HG03108 (cell line): Measurements from ENCODE around the gene ADK.
"Not testable (repeated sequence)": the region's sequence is repeated elsewhere in the genome, so short reads cannot be mapped to it uniquely, and the experiment has no call there.

Experiments
- ATAC-seq: cut with Tn5 transposase; IDR thresholded peaks from one replicate; pipeline ENCODE4 v1.9.1; 2021; ENCODE audit warnings: moderate library complexity; ENCODE audit not compliant: unreplicated experiment

The ADK gene

GRCh38 chr10:74292871-74293427 lies 141.9 kb downstream of the ADK start:
- ATAC-seq = no peak

GRCh38 chr10:74293686-74294371 lies 142.8 kb downstream of the ADK start:
- no peak for ATAC-seq

GRCh38 chr10:74297389-74298080 lies 146.5 kb downstream of the ADK start:
- no peak for ATAC-seq

DNA sequence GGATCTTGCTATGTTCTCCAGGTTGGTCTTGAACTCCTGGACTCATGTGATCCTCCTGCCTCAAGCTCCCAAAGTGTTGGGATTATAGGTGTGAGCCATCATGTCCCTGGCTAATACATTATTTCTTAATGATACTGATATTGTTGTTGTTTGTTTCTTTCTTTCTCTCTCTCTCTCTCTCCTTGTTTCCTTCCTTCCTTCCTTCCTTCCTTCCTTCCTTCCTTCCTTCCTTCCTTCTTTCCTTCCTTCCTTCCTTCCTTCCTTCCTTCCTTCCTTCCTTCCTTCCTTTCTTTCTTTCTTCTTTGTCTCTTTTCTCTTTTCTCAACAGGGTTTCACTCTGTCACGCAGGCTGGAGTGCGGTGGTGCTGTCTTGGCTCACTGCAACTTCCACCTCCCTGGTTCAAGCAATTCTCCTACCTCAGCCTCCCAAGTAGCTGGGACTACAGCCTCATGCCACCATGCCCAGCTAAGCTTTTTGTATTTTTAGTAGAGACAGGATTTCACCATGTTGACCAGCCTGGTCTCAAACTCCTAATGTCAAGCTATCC lies 149.1 kb downstream of the ADK start:
- ATAC-seq = not testable (repeated sequence)

DNA sequence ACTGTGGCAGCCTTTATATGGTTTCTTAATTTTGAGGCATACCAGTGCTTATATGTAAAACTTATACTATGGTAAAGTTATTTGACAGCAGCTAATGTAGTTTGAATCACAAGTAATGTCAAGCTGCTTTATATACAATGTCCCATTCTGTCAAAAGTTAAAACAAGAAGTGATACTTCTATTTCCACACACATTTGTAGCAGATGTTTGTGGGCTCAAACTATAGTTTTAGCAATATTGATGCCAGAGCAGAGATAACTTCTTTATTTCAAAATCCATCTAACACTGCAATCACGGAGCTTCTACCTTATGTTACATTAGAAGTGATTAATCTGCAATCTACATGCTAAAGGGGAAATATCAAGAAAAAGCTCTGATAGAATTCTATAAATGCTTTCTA lies 149.6 kb downstream of the ADK start:
- ATAC-seq = no peak

GRCh38 chr10:74305730-74306129 lies 154.7 kb downstream of the ADK start:
- ATAC-seq = no peak

GRCh38 chr10:74306227-74306982 lies 155.4 kb downstream of the ADK start:
- ATAC-seq = no peak

DNA sequence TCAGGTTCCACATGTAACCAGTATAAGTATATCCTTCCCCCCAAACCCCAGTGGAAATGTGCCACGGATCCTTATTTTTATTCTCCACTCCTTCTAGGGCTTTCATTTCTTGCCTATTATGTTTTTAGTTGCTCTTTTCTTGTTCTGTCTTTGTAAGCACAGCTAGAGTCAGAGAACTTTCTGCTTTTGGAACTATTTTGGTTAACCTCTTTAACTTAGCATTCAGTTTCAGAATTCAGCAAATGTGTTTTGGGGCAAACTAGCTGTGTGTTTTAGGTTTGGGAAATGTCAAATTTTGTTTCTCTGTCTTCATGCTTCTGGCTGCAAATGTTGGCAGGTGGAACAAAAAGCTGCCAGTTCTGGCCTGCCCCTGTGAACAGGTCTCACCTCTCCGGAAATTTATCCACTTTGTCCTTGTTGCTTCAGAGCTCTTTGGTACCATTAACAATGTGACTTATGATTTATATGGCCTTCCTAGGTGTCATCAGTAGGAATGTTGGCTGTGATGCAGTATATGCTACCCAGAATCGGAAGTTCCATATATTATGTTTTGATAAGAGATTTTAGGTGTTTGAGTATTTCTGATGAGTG lies 156.1 kb downstream of the ADK start:
- ATAC-seq = no peak

GRCh38 chr10:74310652-74311257 lies 159.7 kb downstream of the ADK start:
- no peak for ATAC-seq

GRCh38 chr10:74314166-74314565 lies 163.1 kb downstream of the ADK start:
- no peak for ATAC-seq

GRCh38 chr10:74320026-74320425 lies 169.0 kb downstream of the ADK start:
- no peak for ATAC-seq

DNA sequence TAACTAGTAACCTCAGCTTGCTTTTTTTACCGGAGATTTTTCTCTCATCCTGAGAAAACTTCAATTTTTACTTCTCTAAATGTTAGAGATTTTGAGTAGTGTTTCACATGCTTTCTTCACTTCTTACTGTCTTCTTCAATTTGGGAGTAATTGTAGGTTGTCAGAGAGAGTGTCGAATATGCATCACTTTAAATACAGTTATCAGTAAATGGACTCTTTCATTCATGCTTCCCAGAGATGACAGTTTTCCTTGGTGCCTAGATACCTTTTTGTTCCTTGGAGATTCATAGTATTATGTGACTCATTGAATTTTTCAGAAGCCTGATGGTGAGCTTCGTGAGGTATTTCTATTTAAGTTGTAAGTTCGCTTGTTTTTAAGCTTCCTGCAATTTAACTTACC lies 169.7 kb downstream of the ADK start:
- no peak for ATAC-seq

GRCh38 chr10:74322141-74322540 lies 171.1 kb downstream of the ADK start:
- no peak for ATAC-seq

- no peak for ATAC-seq
Measured at GRCh38 chr10:74322565-74322964, 171.5 kb downstream of the ADK start.

DNA sequence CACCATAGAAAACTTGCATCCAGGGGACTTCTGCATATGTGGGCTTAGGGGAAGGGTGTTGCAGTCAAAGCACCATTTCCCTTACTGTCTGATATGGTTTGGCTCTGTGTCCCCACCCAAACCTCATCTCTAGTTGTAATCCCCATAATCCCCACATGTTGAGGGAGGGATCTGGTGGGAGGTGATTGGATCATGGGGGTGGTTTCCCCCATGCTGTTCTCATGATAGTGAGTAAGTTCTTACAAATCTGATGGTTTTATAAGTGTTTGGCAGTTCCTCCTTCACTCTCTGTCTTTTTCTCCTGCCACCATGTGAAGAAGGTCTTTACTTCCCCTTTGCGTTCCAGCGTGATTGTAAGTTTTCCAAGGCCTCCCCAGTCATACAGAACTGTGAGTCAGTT lies 177.4 kb downstream of the ADK start:
- ATAC-seq = no peak

GRCh38 chr10:74329873-74330272 lies 178.9 kb downstream of the ADK start:
- ATAC-seq = no peak

DNA sequence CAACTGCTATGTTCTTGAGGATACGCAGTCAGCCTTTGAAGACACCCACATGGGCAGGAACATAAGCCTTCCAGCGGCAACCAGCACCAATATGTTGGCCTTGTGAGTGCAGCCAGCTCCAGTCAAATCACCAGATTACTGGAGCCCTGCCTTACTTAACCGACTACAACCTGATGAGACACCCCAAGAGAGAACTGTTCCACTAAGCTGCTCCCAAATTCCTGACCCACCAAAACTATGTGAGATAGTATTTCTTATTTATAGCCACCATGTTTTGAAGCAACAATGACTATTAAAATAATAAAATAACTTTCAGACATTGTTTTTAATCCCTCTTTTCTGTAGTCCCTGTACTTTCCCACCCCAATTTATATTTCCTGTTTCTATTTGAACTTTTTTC lies 179.6 kb downstream of the ADK start:
- no peak for ATAC-seq

GRCh38 chr10:74332398-74332797 lies 181.4 kb downstream of the ADK start:
- ATAC-seq = no peak

- no peak for ATAC-seq
Measured at GRCh38 chr10:74333174-74333573, 182.2 kb downstream of the ADK start.

DNA sequence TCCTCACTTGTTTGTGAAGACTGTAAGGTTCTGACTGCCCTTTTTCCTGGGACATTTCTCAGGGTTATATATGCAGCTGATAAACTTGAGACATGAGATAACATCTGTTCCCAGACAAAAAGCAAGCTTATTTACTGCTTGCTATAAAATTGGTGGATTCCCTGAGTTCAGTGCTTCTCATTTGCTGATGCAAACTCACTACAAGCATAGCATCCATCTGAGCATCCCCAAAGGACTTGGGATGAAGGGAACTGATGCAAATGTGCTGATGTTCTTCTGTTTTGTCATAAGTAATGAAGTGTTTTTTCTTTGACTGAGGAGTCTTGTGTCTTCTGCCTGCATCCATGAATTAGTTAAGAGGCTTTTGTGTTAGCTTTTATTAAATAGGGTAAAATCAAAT lies 183.2 kb downstream of the ADK start:
- no peak for ATAC-seq

DNA sequence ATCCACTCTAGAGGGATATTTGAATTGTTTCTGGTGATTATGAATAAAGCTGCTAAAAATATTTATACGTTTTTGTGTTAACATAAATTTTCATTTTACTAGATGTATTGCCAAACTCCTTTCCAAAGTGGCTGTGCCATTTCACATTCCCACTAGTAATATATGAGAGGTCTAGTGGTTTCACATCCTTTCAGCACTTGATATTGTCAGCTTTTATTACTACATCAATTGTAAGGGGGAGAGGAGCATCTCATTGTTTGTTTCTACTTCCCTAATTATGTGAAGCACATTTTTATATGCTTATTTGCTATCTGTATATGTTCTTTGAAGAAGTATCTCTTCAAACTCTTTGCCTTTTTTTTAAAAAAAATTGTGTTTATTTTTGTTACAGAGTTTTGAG lies 184.5 kb downstream of the ADK start:
- no peak for ATAC-seq
